Progenitor cell of endocrine pancreas (in vitro differentiated cells): ENCODE data around the gene DBR1. TPM values are rescaled to one million over a fixed set of nuclear protein-coding genes. Genes with fewer than 3 reads are reported as not detected.

Experiments used
- DNase-seq: peaks from one replicate; pipeline ENCODE4 v3.0.0; 2021; ENCODE audit warnings: low spot score; ENCODE audit not compliant: unreplicated experiment
- H3K27ac Mint-ChIP-seq: 2 replicates; pipeline ENCODE4 v1.8.0; 2021; ENCODE audit warnings: mild to moderate bottlenecking, moderate library complexity, mixed read lengths
- H3K27me3 Mint-ChIP-seq: 2 replicates; pipeline ENCODE4 v1.8.0; 2021; ENCODE audit warnings: mixed read lengths
- H3K36me3 Mint-ChIP-seq: 2 replicates; pipeline ENCODE4 v1.8.0; 2022; ENCODE audit warnings: mixed read lengths; ENCODE audit not compliant: insufficient read depth
- H3K4me1 Mint-ChIP-seq: 2 replicates; pipeline ENCODE4 v1.8.0; 2021; ENCODE audit warnings: low read depth, mixed read lengths
- H3K4me3 Mint-ChIP-seq: 2 replicates; pipeline ENCODE4 v1.8.0; 2021; ENCODE audit warnings: low read depth, mild to moderate bottlenecking, moderate library complexity, mixed read lengths
- H3K9me3 Mint-ChIP-seq: 2 replicates; pipeline ENCODE4 v1.8.0; 2021; ENCODE audit warnings: low read depth, mixed read lengths
- CTCF ChIP-seq: fragments of 200-600 bp; sonication (generic); IDR thresholded peaks from one replicate; pipeline ENCODE4 v1.5.0; 2021; ENCODE audit warnings: antibody characterized with exemption, mild to moderate bottlenecking; ENCODE audit not compliant: unreplicated experiment
- total RNA-seq: library from RNA; stranded (reverse); gene quantifications from 2 replicates; pipeline ENCODE4 v1.2.1, GENCODE V29; 2021

DBR1 gene
- total RNA-seq, 1 donor from 2014 or later, result 31.8 TPM

GRCh38 chr3:138186803-138187295 lies 12.1 kb upstream of the DBR1 start:
- peaks cover 4% of the 10 kb centered on the region for H3K9me3 Mint-ChIP-seq
- peak; percentile 72 for DNase-seq
- H3K4me3 Mint-ChIP-seq, result peak overlapping the region; percentile 89
- H3K36me3 Mint-ChIP-seq, result peaks cover 13% of the 10 kb centered on the region
- peak overlapping the region; percentile 100 for H3K27ac Mint-ChIP-seq
- H3K27me3 Mint-ChIP-seq, result peaks cover 6% of the 10 kb centered on the region
- H3K4me1 Mint-ChIP-seq, result peaks cover 34% of the 10 kb centered on the region
- no peak for TF ChIP-seq CTCF

DNA sequence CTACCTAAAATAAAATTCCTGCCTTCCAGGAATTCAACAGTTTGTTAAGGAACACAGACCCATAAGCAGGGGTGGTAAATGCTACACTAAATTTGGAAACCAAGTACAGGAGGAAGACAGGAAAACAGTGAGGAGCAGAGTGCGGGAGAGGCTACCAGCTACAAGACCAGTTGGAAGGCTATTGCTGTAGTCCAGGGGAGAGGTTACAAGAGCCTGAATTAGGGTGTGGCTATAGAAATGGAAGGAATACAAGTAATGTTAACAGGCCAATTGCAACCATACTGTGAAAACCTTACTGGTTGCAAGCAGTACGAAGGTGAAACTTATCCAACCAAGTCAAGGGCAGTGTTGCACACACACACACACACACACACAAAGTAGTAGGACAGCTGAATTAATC lies 11.5 kb upstream of the DBR1 start:
- DNase-seq, result no peak
- H3K4me1 Mint-ChIP-seq, result peaks cover 32% of the 10 kb centered on the region
- no peak for TF ChIP-seq CTCF
- peaks cover 6% of the 10 kb centered on the region for H3K27me3 Mint-ChIP-seq
- H3K36me3 Mint-ChIP-seq, result peaks cover 8% of the 10 kb centered on the region
- peak overlapping the region; percentile 89 for H3K4me3 Mint-ChIP-seq
- H3K9me3 Mint-ChIP-seq, result no peaks in the 10 kb centered on the region
- no peak overlapping the region for H3K27ac Mint-ChIP-seq

GRCh38 chr3:138184994-138185393 lies 10.3 kb upstream of the DBR1 start:
- no peak for DNase-seq
- TF ChIP-seq CTCF, result no peak
- peaks cover 4% of the 10 kb centered on the region for H3K36me3 Mint-ChIP-seq
- peaks cover 38% of the 10 kb centered on the region for H3K4me1 Mint-ChIP-seq
- H3K27ac Mint-ChIP-seq, result no peak overlapping the region
- H3K27me3 Mint-ChIP-seq, result peaks cover 6% of the 10 kb centered on the region
- no peaks in the 10 kb centered on the region for H3K9me3 Mint-ChIP-seq
- H3K4me3 Mint-ChIP-seq, result no peak overlapping the region

- no peak for DNase-seq
- peaks cover 5% of the 10 kb centered on the region for H3K27me3 Mint-ChIP-seq
- H3K9me3 Mint-ChIP-seq, result no peaks in the 10 kb centered on the region
These were observed 5.8 kb upstream of the DBR1 start for GRCh38 chr3:138180375-138181029.

More at GRCh38 chr3:138180375-138181029, 5.8 kb upstream of the DBR1 start:
- Mint-ChIP-seq H3K27ac (no peak overlapping the region), H3K36me3 (no peaks in the 10 kb centered on the region), H3K4me3 (no peak overlapping the region), H3K4me1 (peaks cover 15% of the 10 kb centered on the region)
- peak; percentile 39 for TF ChIP-seq CTCF
